NCI-H1694 treated with DMSO at 0.1 percent for 48 hours (cell line): ENCODE data around the gene PDE4D.
"Not testable (repeated sequence)": the region's sequence is repeated elsewhere in the genome, so short reads cannot be mapped to it uniquely, and the experiment has no call there.

Source experiments
- DNase-seq: peaks from one replicate; lab custom pipeline; 2025; lab: John Stamatoyannopoulos, UW

Gene PDE4D

DNA sequence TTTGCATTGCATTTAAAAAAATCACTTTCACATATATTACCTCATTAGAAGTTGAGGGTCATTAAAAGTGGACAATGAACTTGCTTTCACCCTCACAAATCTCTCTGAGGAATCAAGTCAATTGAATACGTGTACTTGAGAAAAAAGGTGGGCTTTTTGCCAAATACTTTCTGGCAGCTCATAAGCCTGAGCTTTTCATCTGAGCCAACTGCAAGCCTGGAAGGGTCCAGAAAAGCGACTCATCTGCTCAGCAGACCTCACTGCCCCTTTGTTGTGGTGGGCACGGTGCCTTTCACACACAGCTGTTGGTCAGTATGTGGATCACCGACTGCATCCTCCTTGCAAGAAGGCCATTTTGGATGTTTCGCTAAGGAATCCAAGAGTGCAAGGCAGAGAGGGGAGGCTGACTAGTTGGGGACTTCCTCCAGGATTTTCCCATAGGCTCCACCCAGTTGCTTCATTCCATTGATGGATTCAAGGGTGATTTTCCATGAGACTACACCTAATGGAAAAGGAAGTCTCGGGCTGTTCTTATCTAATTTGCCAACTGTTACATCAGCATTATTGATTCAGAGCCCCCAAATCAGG is 564.7 kb downstream of the PDE4D start:
- DNase-seq, result no peak

DNA sequence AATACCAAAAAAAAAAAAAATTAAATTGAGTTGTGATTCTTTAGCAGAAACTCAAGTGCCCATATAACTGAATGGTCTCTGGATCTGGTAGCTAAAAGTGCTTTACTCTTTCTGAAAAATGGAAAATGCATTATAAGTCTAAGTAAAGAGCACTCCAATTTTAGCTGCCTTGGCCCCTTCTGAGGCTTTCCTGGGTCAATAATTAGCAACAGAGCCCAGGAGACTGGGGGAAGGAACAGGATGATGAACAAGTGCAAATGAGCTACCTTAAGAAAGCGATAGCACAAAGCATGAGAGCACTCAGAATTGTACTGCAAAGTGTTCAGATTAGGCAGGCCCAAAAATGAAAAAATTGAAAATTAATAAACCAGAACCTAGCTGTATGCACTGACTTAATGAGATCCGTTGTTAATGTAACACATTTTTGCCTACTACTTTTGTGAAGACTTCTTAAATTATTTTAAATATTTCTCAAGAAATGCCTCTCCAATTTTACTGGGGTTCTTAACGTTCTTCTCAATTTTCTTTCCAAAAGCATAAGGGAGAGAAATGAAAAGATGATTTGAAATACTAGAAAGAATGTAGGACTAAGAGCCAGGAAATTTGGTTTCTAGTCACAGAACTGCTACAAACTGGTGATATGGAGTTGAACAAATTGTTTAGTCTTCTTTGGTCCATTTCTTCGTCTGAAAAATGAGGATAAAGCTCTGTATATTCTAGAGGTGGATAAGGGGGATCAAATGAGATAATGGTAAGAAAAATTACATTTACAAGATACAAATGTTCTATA is 566.1 kb downstream of the PDE4D start:
- no peak for DNase-seq

DNA sequence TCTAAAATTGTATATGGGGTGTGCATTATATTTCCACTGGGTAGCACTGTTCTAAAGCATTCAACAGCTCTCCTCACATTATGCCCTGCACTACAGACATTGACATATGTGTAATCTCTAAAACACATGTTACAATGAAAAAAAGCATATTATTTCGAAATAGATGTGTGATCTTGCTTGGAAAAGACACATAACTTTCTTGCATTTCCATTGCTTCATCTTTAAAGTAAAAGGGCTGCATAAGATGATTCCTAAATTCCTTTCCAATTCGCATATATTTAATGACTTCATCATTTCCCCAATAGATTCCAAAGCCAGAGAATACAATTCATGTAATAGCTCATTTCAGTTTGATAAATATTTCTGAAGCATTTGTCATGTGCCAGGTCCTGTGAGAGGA is 566.9 kb downstream of the PDE4D start:
- no peak for DNase-seq

DNA sequence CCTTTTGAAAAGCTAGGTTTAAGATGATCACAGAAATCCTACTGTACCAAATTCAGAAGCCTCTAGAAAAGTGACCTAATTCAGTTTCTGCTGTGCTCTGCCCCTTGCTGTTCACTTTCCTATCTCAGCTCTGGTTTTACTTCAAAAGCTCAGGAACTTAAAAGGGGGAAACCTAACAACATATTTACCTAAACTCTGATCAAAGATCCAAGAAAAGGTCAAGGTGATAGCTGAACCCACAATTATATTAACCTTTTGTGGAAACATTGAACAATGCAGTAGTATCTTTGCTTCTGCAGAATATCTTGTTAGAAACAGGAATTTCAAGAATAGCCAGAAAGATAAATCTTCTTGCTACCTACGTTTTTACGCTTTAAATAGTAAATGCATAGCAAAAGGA is 568.5 kb downstream of the PDE4D start:
- DNase-seq, result no peak

DNA sequence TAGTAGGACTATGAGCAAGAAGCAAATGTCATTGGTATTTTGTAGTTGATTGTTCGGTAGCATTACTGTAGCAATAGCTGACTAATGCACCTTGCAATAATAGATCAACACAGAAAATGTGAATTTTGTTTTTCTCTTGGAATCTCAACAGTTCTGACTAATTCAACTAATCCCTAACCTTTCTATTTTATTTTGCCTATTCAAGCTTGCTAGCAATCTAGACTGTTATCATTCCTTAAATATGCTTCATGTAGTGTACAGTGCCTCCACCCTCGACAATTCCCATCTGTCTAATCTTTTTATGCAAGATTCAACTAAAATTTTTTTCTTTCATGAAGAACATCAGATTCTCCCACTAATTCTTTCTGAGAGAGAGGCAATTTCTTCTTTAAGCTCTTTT is 570.6 kb downstream of the PDE4D start:
- no peak for DNase-seq

DNA sequence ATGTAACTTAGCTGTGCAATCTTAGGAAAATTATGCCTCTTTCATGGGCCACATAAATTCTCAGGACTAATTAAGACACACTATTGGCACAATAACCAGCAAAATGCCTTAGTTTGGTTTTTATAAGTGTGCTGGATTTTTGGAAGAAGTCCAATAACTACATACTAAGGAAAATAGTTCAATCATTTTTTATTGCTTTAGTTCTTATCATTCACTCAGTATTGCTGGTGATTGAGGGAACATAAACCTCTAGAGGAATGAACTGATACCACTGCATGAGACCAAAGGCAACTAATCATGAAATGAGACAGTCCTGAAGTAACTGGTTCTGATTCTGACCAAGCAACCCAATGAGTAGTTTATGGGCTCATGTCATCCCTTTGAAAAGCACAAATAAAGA is 571.5 kb downstream of the PDE4D start:
- no peak for DNase-seq

DNA sequence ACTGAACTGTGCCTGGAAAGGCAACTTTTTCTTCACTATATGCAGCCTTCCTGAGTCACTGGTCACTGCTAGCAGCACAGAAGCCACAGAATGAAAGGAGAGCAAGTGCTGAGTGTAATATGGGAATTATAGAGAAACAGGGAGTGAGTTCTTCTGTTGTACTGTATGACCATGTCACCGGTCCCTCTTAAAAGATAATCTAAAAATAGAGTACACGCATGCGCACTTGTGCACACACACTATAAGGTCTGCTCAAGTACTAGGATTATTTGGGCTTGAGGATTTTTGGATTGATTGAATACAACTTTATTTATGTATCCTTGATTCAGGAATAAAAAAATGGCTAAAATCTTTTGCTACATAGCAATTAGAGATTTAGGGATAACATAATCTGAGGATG is 571.9 kb downstream of the PDE4D start:
- no peak for DNase-seq

DNA sequence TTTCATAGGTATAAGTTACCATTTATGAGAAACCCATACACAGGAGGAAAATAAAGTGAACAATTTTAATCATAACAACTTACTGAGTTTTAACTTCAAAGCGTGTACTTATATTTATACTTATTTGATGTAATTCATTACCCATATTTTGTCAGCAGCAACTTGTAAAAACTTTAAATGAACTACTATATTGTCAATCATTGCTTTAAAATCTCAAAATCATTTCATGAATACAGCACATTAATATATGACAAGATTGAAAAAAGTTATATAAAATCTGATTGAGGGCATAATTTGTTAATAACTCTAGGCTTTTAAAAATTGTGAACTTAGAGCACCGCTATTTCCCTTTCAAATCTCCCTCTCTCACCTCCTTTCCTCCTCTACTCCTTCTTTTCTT is 573.1 kb downstream of the PDE4D start:
- no peak for DNase-seq

DNA sequence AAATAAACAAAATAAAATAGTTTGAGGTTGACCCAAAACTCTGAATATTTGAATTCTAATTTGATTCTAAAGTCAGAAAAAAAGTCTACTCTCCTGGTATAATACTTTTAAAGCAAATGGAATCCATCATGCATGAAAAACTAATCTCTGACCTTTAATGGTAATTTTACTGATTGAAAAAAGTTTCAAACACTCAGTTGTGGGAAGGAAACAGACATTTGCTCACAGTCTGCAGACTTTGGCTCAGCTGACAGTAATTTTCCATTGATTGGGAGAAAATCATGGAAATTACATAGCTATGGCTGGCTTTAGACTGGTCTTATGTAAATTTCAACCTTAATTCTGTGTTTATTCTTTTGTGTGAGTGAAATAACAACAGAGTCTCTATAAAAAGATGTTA is 574.3 kb downstream of the PDE4D start:
- no peak for DNase-seq

DNA sequence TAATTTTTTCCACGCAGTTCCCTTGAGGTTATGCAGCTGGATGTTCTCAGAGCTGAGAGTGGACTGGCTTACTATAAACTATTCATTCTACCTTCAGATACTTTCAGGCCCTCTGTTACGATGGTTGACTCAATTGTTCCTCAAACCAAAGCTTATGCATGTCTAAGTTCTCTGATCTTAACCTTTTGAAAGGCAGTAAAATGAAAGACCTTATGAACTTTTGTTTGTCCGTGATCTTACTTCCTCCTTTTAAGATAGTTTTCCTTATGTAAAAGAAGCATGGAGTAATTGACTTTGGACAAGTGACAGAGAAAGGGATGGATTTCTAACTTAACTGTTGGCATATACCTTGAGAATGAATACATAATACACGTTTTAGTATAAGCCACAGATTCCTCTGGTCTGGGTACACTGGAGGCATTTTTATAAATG is 575.7 kb downstream of the PDE4D start:
- DNase-seq, result no peak

DNA sequence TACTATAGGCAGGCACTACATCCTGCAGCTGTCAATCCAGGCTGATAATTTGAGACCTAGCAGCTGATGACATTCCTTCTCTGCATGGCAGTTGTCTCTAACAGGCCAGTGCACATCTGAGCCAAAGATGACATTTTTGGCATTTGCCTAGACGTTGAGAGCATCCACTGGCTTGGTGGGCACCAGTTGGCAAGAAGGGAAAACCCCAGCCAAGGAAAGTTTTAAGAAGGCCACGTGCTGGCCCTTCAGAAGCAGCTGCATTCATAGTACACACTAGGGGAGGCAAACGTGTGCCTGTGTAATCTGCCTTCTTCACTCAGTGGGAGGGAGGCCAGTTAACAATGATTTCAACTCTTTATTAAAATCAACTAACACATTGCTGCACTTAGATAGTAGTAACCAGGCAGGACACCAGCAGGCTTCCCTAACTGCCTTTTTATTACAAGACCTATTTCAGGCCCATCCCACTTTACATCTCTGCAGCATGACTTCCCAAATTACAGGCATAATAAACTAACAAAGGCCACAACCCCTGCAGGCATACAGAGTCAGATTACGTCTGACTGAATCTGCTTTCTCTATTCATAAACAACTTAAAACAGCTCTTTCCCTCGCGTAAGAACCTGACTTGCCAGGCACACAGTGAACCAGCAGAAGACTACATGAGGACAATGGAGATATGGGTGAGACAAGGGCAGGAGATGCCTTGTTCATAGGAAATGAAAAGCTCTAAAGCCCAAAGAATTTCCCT is 576.3 kb downstream of the PDE4D start:
- peak; percentile 1 for DNase-seq

DNA sequence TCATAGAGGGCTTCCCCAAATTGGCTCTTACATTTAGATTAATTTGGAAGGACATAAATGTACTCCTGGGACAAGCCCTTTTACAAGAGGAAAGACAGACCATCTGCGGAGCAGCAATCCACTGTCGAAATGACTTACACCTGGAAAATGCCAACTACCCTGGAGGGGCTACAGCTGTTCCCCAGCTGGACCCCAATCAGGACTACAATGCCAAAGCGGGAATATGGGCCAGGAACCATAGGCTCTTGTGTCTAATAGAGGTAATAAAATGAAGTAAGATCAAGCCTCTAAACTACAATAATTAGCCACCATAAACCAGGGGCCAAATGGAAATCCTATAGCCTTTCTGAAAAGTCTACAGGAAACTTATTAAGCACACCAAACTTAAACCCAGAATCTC is 581.3 kb downstream of the PDE4D start:
- no peak for DNase-seq

DNA sequence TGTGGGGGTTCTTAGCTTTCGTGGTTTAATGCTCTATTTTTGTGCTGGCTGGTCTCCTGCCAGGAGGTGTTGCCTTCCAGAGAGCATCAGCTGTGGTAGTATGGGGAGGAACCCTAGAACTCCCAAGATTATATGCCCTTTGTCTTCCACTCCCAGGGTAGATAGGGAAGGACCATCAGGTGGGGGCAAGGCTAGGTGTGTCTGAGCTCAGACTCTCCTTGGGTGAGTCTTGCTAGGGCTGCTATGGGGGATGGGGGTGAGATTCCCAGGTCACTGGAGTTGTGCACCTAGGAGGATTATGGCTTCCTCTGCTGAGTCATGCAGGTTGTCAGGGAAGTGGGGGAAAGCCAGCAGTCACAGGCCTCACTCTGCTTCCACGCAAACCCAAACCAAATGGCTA is 584.8 kb downstream of the PDE4D start:
- DNase-seq, result not testable (repeated sequence)

DNA sequence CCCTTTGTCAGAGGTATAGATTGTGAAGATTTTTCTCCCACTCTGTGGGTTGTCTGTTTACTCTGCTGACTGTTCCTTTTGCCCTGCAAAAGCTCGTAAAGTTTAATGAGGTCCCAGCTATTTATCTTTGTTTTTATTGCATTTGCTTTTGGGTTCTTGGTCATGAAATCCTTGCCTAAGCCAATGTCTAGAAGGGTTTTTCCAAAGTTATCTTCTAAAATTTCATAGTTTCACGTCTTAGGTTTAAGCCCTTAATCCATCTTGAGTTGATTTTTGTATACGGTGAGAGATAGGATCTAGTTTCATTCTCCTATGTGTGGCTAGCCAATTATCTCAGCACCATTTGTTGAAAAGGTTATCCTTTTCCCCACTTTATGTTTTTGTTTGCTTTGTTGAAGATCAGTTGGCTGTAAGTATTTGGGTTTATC is 590.2 kb downstream of the PDE4D start:
- DNase-seq, result not testable (repeated sequence)

DNA sequence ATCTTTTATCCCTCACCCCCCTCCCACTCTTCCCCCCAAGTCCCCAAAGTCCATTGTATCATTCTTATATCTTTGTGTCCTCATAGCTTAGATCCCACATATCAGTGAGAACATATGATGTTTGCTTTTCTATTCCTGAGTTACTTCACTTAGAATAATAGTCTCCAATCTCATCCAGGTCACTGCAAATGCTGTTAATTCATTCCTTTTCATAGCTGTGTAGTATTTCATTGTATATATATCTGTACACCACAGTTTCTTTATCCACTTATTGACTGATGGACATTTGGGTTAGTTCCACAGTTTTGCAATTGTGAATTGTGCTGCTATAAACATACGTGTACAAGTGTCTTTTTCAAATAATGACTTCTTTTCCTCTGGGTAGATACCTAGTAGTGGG is 591.0 kb downstream of the PDE4D start:
- not testable (repeated sequence) for DNase-seq

DNA sequence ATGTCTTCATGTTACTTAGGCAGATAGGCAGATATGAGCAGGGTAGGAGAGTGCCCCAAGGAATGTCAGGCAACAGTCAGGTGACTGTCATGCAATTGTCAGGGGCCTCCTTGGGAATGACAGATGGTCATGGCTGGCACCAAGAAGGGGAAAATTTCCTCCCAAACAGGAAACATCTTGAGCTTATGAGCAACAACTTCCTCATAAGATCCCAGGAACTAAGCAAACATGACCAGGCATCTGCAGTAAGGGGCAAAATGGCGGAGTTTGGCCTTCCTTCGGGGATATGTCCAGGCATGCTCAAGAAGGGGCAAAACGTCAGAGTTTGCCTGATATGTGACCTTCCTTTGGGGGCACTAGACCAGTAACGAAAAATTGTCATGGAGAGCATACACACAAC is 591.8 kb downstream of the PDE4D start:
- DNase-seq, result no peak

DNA sequence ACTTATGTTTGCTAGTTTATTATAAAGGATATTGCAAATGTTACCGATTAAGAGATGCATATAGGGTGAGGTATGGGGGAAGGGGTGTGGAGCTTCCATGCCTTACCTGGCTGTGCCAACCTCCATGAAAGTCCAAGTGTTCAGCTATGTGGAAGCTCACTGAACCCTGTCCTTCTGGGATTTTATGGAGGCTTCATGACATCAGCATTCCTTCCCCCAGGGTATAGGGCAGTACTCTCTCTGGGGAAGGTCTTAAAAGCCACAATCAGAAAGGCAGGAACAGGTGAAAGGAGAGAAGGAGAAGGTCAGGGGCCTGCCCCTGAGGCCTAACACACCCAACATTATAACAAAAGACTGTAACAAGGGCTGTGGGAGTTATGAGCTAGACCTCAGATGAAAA is 592.6 kb downstream of the PDE4D start:
- no peak for DNase-seq

DNA sequence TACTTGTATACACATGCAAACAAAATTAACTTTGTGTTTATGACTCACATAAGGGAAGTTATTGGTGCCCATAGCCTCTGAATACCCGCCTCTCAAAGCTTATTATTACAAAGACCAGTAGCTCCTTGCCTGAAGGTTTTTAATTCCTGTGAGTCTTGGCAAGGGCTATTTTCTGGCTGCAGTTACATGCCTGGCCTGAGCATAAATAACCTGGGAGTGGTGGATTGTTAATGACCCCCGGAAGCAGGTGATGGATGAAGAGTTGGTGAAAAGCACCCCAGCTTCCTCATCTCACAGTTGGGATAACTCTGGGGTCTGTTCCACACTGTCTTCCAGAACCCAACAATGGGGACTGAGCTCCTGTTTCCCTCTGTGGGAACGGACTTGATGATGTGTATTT is 594.5 kb downstream of the PDE4D start:
- DNase-seq, result no peak

DNA sequence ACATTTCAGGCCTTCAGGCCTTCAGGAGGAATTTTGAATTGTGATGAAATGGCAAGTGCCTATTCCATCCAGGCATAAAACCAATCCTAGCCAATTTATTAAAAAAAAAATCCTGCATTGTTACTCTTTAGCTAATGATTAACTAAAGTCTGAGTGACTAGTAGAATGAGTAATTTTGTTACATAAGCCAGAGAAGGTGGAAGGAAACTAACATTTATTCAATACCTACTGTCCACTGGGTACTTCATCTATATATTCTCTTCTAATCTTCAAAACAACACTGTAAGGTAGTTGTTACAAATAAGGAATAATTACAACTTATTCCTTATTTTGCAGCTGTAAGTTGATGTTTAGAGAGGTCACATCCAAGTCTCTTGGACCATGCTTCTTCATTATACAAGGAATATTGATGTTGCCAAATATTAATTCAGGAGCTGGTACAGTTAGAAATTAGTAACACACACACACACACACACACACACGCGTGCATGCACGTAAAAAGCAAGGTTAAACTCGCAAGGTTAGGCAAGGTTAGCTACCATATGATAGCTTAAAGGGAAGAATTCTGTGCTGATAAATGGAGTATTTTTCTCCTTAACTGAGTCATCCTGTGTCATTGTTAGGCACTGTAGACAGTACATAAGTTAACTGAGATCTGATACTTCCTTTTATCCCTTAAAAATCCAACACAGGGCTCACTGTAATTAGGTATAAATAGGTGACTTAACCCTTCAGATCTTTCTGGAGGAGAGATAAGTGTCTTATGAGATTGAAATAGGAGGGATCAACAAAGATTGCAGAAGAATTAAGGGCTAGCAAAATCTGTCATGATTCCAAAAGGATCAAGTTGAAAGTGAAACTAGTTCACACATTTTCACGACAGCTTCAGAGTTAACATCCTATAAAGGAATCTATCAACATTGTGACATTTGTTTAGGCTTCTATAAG is 596.9 kb downstream of the PDE4D start:
- DNase-seq, result peak; percentile 29

DNA sequence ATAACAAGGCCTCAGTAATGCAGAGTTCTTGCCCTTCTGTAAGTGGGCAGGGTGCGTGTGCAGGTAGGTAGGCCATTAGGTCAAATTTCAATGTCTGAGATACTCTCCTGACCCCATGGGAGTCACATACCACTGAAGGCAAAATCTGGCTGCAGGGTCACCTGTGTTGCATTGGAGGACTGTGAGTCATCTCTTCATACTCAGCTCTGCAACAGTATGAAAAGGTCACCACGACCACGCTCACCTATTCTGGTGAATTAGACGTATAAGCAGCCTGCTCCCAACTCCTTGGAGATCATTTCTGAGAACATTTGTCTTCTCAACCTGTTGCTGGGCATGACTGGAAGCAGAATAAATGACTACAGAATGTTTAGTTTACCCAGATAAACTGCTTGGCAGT is 599.8 kb downstream of the PDE4D start:
- DNase-seq, result no peak

DNA sequence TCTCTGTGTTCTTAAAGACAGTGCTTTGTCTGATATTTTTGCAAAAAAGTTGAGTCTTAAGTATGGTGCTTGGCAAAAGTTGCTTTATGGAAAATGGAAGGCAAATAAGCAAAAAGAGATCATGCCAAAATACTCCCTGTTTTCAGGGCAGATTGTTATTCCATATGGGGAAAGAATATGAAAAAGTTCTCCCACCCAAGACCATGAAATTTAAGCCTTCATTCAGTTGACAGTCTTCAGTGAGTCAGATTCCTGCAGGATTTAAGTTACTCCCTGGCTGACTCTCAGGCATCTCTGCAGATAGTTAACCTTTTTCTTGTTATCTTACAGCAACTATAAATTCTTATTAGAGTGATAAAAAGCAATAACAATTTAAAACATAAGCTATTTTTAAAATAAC is 601.6 kb downstream of the PDE4D start:
- DNase-seq, result no peak

DNA sequence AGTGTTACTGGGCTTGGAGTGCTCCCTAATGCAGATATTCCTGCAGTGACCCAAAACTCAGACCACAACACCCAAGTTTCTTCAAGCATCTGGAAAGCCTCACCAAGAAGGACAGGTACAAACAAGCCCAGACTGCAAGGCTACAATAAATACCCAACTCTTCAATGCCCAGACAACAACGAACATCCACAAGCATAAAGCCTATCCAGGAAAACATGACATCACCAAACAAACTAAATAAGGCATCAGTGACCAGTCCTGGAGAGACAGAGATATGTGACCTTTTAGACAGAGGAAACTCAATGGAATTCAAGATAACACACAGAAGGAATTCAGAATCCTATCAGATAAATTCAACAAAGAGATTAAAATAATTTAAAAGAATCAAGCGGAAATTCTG is 605.6 kb downstream of the PDE4D start:
- no peak for DNase-seq
